ENCODE data around the gene PNLDC1.
A peak's percentile ranks its signal among the peaks of the same experiment; 100 is the strongest.
"Not testable (repeated sequence)": the region's sequence is repeated elsewhere in the genome, so short reads cannot be mapped to it uniquely, and the experiment has no call there.

Gene PNLDC1

GRCh38 chr6:159819932-159820640 lies 20.0 kb downstream of the PNLDC1 start:
- no peak for DNase-seq

- no peak for DNase-seq
These were observed 21.0 kb downstream of the PNLDC1 start for GRCh38 chr6:159821122-159821521.

- DNase-seq: no peak
These were observed 21.6 kb downstream of the PNLDC1 start for GRCh38 chr6:159821726-159822125.

DNA sequence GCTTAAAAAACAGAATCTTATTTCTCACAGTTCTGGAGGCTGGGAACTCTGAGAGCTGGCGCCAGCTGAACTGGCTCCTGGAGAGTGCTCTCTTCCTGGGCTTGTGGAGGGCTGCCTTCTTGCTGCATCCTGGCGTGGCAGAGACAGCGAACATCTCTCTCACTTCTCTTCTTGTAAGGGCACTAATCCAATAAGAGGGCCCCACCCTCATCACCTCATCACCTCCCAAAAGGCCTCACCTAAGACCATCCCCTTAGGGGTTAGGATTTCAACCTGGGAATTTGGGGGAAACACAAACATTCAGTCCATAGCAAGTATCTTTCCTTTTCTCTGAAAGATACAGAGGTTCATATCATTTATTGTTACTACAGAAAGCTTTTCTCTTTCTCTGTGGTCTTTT lies 23.9 kb downstream of the PNLDC1 start:
- no peak for DNase-seq

DNA sequence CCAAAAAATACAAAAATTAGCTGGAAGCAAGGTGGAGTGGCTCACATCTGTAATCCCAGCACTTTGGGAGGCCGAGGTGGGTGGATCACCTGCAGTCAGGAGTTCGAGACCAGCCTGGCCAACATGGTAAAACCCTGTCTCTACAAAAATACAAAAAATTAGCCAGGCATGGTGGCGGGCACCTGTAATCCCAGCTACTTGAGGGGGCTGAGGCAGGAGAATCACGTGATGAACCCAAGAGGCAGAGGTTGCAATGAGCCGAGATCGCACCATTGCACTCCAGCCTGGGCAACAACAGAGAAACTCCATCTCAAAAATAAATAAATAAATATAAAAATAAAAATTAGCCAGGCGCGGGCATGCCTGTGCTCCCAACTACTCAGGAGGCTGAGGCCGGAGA lies 24.6 kb downstream of the PNLDC1 start:
- not testable (repeated sequence) for DNase-seq

- no peak for DNase-seq
These were observed 25.9 kb downstream of the PNLDC1 start for GRCh38 chr6:159826004-159826403.

DNA sequence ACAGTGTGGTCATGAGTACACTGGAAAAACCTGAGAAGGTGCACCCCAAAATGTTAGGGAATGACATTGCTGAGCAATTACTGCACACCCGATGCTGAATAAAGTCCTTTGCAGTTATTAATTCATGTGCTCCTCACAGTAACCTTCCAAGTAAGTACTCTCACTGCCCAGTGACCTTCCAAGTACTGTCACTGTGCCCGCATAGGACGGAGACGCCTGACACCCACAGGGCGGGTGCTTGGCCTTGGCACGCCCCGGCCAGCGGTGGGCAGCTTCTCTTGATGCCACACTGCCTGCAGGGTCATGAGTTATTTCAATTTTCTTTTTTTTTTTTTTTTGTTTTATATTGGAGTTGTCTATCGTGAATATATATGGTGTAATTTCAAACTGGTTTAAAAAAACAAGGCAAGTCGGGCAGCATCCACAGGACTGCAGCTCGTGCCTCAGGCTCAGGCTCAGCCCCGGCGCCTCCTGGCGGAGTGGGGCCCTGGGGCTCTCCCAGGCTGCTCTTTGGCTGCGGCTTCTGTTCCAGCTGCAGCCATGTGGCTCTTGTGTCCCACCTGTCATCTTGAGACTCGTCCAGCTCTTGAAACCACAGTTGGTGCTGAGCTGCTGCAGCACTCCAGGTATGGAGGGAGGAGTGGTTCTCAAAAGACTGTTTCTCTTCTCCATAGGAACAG lies 27.0 kb downstream of the PNLDC1 start:
- peak; percentile 31 to 42 for DNase-seq

DNA sequence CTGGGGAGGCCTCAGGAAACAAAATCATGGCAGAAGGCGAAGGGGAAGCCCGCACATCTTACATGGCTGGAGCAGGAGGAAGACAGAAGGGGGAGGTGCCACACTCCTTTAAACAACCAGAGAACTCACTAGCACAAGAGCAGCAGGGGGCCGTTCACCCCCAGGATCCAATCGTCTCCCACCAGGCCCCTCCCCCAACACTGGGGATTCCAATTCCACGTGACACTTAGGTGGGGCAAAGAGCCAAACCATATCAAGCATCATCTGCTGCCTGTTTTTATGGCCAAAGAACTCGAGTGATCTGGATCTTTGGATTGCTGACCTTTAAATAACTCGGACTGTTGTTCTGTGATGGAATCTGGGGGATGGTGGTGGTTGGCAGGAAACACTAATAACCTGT lies 28.0 kb downstream of the PNLDC1 start:
- DNase-seq: no peak

GRCh38 chr6:159829526-159829925 lies 29.4 kb downstream of the PNLDC1 start:
- DNase-seq: no peak

DNA sequence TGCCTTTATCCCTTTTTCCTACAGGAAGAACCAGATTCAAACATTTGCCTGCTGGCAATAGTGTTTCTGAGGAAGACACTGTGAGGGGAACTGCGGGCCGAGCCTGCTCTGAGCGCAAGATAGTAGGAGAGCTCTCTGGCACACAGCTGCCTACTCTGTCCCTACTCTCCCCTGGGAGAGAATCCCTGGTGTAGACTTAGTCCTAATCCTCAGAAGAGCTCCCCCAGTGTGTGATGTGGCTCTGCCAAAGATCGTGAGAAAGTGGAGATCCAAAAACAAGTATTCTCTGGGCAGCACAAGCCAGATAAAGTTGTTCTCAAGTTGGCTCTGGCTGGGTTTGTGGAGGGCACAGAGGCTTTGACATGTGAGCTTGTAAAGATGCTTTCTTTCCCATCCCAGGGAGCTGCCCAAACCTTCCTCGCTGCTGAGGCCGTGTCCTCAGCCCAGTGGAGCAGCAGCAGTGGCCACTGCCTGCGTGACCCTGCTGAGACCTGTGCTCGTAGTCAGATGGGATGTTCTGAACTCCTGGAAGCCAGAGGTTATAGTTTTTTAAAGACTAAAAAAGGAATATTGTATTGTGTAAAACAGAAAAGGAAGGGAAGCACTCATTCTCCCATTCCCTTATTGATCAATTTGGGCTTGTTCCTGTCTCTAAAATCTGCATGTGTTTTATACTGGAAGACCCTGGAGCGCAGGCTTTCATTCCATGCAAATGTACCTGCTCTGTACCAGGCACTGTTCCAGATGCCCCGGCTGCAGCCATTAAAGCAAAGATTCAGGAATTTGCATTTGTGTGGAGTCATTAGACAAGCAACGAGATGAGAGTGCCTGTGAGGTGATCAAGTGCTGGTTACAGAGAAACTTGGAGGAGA lies 30.7 kb downstream of the PNLDC1 start:
- no peak for DNase-seq

DNA sequence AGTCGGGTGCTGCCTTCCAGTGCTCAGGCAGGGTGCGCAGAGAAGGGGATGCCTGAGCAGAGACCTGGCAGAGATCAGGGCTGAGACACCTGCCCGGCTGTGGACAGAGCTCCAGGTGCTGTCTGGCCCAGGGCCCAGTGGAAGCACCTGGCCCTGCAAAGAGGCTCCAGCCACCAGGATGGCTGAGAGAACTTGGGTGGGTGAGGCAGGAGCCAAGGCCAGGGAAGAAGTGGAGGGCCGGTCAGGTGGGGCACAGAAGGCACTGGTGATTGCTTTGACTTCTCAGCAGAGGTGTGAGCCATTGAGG lies 31.2 kb downstream of the PNLDC1 start:
- DNase-seq: peak in 1 of 2 experiments; percentile 18

GRCh38 chr6:159832946-159833345 lies 32.9 kb downstream of the PNLDC1 start:
- no peak for DNase-seq

DNA sequence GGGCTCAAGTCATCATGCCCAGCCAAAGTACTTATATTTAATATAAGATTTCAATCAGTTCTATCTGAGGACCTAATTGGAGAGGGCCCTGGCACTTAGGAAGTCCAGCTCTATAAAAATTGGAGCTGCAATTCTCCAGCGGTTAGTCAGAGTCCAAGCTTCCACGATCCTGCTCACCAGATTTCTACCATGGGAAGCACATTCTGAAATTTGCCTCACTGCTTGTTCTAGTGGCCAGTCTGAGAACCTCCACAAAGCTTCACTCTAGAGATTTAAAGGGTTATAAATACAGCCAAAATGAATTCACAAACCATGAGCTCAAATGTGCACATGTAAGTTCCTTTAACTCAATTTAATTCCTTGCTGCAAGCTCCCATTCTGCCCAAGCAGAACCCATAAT lies 33.5 kb downstream of the PNLDC1 start:
- no peak for DNase-seq

- no peak for DNase-seq
These were observed 34.0 kb downstream of the PNLDC1 start for GRCh38 chr6:159833997-159834603.

DNA sequence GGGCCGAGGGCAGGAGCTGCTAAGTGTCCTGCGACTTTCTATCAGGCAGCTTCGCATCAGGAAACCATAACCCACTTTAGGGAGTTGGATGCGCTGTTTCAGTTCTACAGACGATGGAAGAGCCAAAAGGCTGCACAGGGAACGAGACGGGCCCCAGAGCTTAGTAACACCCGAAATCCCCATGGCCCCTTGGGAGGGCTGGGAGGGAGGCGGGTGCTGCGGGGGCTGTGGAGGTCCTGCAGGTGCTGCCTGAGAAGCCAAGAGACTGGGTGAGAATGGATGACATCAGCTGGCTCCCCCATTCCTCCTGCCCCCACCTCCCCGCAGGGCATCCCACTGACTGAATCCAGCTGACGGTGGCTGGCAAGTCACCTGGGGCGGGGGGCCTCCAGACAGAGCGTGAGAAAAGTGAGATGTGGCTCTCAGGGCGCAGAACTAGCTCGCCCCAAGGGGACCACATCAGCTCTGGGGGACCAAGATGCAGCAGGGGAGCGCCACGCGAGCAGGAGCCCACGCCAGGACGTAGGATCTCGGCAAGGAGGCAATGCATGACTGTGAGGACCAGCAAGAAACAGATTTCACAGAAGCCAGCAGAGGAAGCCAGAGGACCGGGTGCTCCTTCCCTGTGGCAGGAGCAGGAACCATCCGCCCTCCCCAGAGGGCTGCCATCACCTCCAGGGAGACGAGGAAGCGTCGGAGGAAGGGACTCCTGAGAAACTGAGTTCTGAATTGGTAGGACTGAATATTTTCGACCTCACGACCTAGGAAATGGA lies 36.8 kb downstream of the PNLDC1 start:
- DNase-seq: no peak

DNA sequence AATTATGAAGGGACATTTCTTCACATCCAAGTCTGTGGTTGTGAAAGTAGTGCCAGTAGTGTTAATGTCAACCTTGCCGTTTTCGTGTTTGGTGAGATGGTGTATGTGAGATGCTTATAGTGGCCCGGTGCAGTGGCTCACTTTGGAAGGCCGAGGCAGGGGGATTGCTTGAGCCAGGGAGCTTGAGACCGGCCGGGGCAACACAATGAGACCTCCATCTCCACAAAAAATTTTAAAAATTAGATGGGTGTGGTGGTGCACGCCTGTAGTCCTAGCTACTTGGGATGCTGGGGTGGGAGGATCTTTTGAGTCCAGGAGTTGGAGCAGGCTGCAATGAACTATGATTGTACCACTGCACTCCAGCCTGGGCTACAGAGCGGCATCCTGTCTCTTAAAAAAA lies 37.4 kb downstream of the PNLDC1 start:
- no peak for DNase-seq

DNA sequence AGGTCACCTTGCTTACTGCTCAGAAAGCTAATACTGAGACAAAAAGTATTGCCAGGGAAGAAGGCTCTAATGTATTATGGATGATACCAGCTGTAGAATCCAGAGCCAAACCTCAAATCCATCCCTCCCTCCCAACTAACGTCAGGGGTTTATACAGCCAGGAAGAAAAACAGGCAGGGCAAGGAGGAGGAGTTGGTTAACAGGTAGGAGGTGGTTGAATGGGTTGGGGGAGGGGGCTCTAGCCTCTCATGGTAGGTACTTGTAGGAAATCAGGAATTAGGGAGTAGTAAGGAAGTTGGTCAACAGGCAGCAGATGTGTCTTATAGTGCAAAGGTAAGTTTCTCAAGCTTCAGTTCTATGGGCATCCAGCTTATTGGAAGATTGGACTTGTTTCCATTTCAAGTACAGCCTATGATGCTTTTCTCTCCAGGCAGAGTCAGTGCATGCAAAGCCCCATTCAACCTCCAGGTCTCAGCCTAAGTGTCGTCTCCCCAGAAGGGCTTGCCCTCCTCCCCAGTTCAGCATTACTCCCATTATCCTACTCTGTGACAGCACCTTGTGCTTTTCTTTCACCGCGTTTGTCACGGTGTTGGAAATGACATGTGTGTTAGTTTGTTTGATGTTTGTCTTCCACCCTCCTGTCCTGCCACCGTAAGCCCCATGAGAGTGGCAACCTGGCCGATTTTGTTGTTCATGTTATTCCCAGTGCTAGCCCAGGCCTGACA lies 38.1 kb downstream of the PNLDC1 start:
- DNase-seq: no peak

DNA sequence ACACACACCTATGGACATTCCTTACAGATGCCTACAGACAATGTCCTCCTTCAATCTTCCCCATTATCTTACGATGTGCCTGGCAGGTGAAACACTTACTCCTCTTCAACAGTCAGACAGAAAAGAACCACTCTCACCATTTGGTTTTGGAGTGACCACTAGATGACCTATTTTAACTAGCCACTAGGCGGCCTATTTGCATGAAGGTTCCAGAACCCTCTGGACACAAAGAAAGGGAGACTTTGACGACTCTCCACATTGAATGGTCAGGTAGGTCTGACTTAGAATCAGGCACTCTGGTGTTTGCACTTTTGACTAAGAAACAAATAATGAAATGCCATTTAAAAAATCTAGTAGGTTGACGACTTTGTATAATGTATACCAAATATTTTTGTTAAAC lies 42.0 kb downstream of the PNLDC1 start:
- peak in 1 of 2 experiments; percentile 23 for DNase-seq

GRCh38 chr6:159844737-159845645 lies 44.9 kb downstream of the PNLDC1 start:
- peak; percentile 53 to 68 for DNase-seq

DNA sequence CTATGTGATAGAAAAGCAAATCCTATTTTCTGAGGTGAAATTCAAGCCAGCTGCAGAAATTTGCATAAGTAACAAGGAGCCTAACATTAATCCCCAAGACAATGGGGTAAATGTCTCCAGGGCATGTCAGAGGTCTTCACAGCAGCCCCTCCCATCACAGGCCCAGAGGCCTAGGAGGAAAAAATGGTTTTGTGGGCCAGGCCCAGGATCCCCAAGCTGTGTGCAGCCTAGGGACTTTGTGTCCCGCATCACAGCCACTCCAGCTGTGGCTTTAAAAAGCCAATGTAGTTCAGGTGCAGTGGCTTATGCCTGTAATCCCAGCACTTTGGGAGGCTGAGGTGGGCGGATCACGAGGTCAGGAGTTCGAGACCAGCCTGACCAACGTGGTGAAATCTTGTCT lies 48.5 kb downstream of the PNLDC1 start:
- DNase-seq: not testable (repeated sequence)

DNA sequence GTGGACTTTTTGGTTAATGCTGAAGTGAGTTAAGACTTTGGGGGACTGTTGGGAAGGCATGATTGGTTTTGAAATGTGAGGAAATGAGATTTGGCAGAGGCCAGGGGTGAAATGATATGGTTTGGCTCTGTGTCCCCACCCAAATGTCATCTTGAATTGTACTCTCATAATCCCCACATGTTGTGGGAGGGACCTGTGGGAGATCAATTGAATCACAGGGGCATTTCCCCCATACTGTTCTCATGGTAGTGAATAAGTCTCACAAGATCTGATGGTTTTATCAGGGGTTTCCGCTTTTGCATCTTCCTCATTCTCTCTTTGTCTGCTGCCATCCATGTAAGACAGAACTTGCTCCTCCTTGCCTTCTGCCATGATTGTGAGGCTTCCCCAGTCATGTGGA lies 49.8 kb downstream of the PNLDC1 start:
- not testable (repeated sequence) for DNase-seq
